CD14-positive monocyte (primary cell): Measurements from ENCODE around the gene SLC22A4. TPM values are rescaled to one million over a fixed set of nuclear protein-coding genes. Genes with fewer than 3 reads are reported as not detected.
A peak's percentile ranks its signal among the peaks of the same experiment; 100 is the strongest.

Experiments
- DNase-seq, 3 donors: peaks; one replicate each; pipeline ENCODE4 v3.0.0-alpha.2; 2011 to 2022
- H2AFZ ChIP-seq: 2 replicates; pipeline ENCODE4 v1.6.0; 2012; ENCODE audit warnings: mild to moderate bottlenecking, low read depth, low read length, inconsistent platforms; ENCODE audit not compliant: insufficient read depth, poor library complexity, severe bottlenecking
- H3K27ac ChIP-seq, 2 donors: 1 replicate in 1 of 2; 2 replicates in 1 of 2; pipeline ENCODE4 v1.5.1; 2012 to 2013; ENCODE audit warnings: low read length in 2 of 2, control low read depth in 1 of 2, inconsistent platforms in 1 of 2, low read depth in 1 of 2, mild to moderate bottlenecking in 1 of 2
- H3K27me3 ChIP-seq, 2 donors: one replicate each; pipeline versions ENCODE4 v1.6.0 to v1.6.1; 2011 to 2013; ENCODE audit warnings: low read length in 2 of 2; ENCODE audit not compliant: control insufficient read depth in 2 of 2, insufficient read depth in 2 of 2
- H3K36me3 ChIP-seq, 2 donors: replicated peaks in 1 of 2; 1 replicate in 1 of 2; 2 replicates in 1 of 2; pipeline versions ENCODE4 v1.5.1 to v1.6.1; 2012 to 2013; ENCODE audit warnings: low read length in 2 of 2, control low read depth in 1 of 2, inconsistent platforms in 1 of 2, mild to moderate bottlenecking in 1 of 2; ENCODE audit not compliant: insufficient read depth in 2 of 2, control insufficient read depth in 1 of 2
- H3K4me1 ChIP-seq, 2 donors: 1 replicate in 1 of 2; 2 replicates in 1 of 2; pipeline versions ENCODE4 v1.5.1 to v1.6.1; 2012 to 2013; ENCODE audit warnings: low read length in 2 of 2, control low read depth in 1 of 2, inconsistent platforms in 1 of 2, mild to moderate bottlenecking in 1 of 2, moderate library complexity in 1 of 2; ENCODE audit not compliant: insufficient read depth in 2 of 2, control insufficient read depth in 1 of 2
- H3K4me2 ChIP-seq: replicated peaks from 2 replicates; pipeline ENCODE3; 2012; ENCODE audit warnings: low read length, moderate library complexity, mild to moderate bottlenecking; ENCODE audit not compliant: poor library complexity, severe bottlenecking; ENCODE audit errors: extremely low read depth
- H3K4me3 ChIP-seq, 3 experiments: fragments of 200-600 bp in 1 of 3; sonication (generic) in 1 of 3; replicated peaks in 1 of 3; 1 replicate in 2 of 3; 2 replicates in 1 of 3; pipeline ENCODE4 v1.5.1; 2011 to 2013; ENCODE audit warnings: low read length in 3 of 3, mild to moderate bottlenecking in 3 of 3, control low read depth in 2 of 3, low read depth in 2 of 3, inconsistent platforms in 1 of 3, moderate library complexity in 1 of 3
- H3K79me2 ChIP-seq: 2 replicates; pipeline ENCODE4 v1.6.0; 2012; ENCODE audit warnings: mild to moderate bottlenecking, control low read depth, inconsistent platforms, low read length, moderate library complexity; ENCODE audit not compliant: insufficient read depth
- H3K9ac ChIP-seq: 2 replicates; pipeline ENCODE4 v1.6.0; 2017; ENCODE audit warnings: low read length, mild to moderate bottlenecking; ENCODE audit not compliant: insufficient read depth, poor library complexity, severe bottlenecking
- H3K9me3 ChIP-seq, 2 donors: replicated peaks in 1 of 2; 1 replicate in 1 of 2; 2 replicates in 1 of 2; pipeline versions ENCODE4 v1.5.1 to v1.6.1; 2012 to 2013; ENCODE audit warnings: low read length in 2 of 2, control low read depth in 1 of 2; ENCODE audit not compliant: control insufficient read depth in 1 of 2, insufficient read depth in 1 of 2
- H4K20me1 ChIP-seq: 2 replicates; pipeline ENCODE4 v1.6.0; 2012; ENCODE audit warnings: mild to moderate bottlenecking, low read length, control low read depth, moderate library complexity; ENCODE audit not compliant: insufficient read depth
- H3K27ac Mint-ChIP-seq, 7 donors: one replicate each; pipeline ENCODE4 v1.8.0; 2020; ENCODE audit warnings: mild to moderate bottlenecking in 7 of 7, mixed read lengths in 7 of 7, moderate library complexity in 6 of 7, inconsistent platforms in 2 of 7
- H3K27me3 Mint-ChIP-seq, 3 donors: one replicate each; pipeline ENCODE4 v1.8.0; 2021 to 2022; ENCODE audit warnings: low read depth in 3 of 3, mild to moderate bottlenecking in 3 of 3, mixed read lengths in 3 of 3, moderate library complexity in 3 of 3, inconsistent platforms in 1 of 3
- H3K36me3 Mint-ChIP-seq, 2 donors: one replicate each; pipeline ENCODE4 v1.8.0; 2020; ENCODE audit warnings: mixed read lengths in 2 of 2, inconsistent platforms in 1 of 2, mild to moderate bottlenecking in 1 of 2
- H3K4me1 Mint-ChIP-seq: one replicate; pipeline ENCODE4 v1.8.0; 2020; ENCODE audit warnings: mild to moderate bottlenecking, mixed read lengths
- H3K4me3 Mint-ChIP-seq, 2 donors: one replicate each; pipeline ENCODE4 v1.8.0; 2020; ENCODE audit warnings: mild to moderate bottlenecking in 2 of 2, mixed read lengths in 2 of 2, moderate library complexity in 1 of 2
- H3K9me3 Mint-ChIP-seq, 7 donors: one replicate each; pipeline ENCODE4 v1.8.0; 2020 to 2022; ENCODE audit warnings: mixed read lengths in 7 of 7, mild to moderate bottlenecking in 6 of 7, moderate library complexity in 6 of 7, inconsistent platforms in 2 of 7
- whole genome bisulfite sequencing: methylation state at CpG from one replicate; pipeline ENCODE4 v1.1.5; 2013; ENCODE audit warnings: missing lambda C conversion rate; ENCODE audit not compliant: insufficient coverage; 5-methylcytosine and 5-hydroxymethylcytosine counted together
- intact Hi-C, 2 donors: fragments of 100-400 bp; cut with micrococcal nuclease; formaldehyde crosslinking; loops; one replicate each; pipeline versions ENCODE4 v1.15.0 to v1.15.1; 2023
- polyA plus RNA-seq, 3 donors: library from polyadenylated mRNA; depleted of rRNA in 1 of 3; unstranded in 2 of 3; stranded (reverse) in 1 of 3; fragments of 300-500 nt in 2 of 3; fragments of >200 nt in 1 of 3; fragmentation: Illumina TruSeq in 2 of 3; gene quantifications; 1 replicate in 2 of 3; 2 replicates in 1 of 3; pipeline ENCODE4 v1.2.3, GENCODE V29; 2012 to 2021
- TF ChIP-seq, protein P1 (sequence below): fragments of 200-600 bp; IDR thresholded peaks from one replicate; pipeline ENCODE4 v1.8.0; 2022; ENCODE audit warnings: antibody characterized with exemption, mild to moderate bottlenecking

The SLC22A4 gene
- polyA plus RNA-seq, 3 donors, result 7.2 to 13.0 (median 12.2) TPM

GRCh38 chr5:132299917-132300316 lies 5.7 kb downstream of the SLC22A4 start:
- Histone ChIP-seq H2AFZ (no peak overlapping the region), H3K79me2 (peaks cover 99% of the 10 kb centered on the region), H3K9ac (no peak overlapping the region), H3K4me3 (no peak overlapping the region), H3K4me2 (no peak overlapping the region), H3K36me3 (peaks cover 0 to 22% of the 10 kb centered on the region in 2 donors), H3K27me3 (no peaks in the 10 kb centered on the region), H4K20me1 (peaks cover 81% of the 10 kb centered on the region), H3K4me1 (peaks cover 60 to 72% of the 10 kb centered on the region in 2 donors), H3K9me3 (no peaks in the 10 kb centered on the region), H3K27ac (no peak overlapping the region)
- Mint-ChIP-seq H3K27ac (peak overlapping the region in 1 of 7 donors; percentile 75), H3K4me1 (peaks cover 70% of the 10 kb centered on the region), H3K9me3 (peaks cover 6 to 9% (median 8%) of the 10 kb centered on the region in 7 donors), H3K4me3 (no peak overlapping the region), H3K36me3 (peaks cover 27 to 37% of the 10 kb centered on the region in 2 donors), H3K27me3 (no peaks in the 10 kb centered on the region)
- TF ChIP-seq, protein P1, sequence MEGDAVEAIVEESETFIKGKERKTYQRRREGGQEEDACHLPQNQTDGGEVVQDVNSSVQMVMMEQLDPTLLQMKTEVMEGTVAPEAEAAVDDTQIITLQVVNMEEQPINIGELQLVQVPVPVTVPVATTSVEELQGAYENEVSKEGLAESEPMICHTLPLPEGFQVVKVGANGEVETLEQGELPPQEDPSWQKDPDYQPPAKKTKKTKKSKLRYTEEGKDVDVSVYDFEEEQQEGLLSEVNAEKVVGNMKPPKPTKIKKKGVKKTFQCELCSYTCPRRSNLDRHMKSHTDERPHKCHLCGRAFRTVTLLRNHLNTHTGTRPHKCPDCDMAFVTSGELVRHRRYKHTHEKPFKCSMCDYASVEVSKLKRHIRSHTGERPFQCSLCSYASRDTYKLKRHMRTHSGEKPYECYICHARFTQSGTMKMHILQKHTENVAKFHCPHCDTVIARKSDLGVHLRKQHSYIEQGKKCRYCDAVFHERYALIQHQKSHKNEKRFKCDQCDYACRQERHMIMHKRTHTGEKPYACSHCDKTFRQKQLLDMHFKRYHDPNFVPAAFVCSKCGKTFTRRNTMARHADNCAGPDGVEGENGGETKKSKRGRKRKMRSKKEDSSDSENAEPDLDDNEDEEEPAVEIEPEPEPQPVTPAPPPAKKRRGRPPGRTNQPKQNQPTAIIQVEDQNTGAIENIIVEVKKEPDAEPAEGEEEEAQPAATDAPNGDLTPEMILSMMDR, result no peak
- intact Hi-C loops, result loop anchor here (5.0 to 10.0 kb wide), 3 partner anchors 62 to 565 kb away; partner anchors contain the start of genes GDF9 (in 1 of the 2), IRF1 (in 1 of the 2) and UQCRQ (in 1 of the 2)
- no peak for DNase-seq
- 100% methylated on average over 1 of the region's 2 CpGs for WGBS

DNA sequence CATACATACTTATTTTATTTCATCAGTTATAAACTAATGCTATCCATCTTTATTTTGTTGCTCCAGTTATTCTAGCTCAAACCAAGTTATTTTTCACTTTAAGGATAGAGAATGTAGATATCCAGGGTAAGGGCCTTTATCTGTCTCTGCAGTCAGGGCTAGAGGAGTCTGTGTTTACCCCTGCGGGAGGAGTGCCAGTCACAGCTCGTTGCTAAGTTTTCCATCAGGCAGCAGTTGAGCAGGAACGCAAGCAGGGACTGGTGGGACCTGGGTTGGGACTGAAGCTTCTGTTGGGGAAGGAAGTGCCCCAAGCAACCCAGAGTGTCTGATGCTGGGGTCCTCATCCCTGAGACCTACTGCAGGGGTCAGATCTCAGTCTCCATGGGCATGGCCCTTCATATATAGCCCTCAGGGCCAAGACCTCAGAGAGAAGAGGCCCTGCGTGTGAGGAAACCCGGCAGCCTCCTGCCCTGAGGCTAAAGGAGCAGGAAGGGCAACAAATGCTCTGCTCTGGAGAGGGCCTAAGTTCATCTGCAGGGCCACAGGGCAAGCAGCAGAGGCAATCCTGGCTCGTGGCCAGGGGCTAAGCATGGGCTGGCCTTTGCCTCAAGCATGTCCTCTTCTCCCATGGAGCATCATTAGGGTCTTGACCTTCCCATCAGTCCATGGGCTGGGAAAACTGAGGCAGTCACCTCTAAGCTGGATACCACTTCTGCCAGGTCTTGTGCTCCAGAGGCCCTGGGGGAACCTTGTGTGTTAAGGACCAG lies 6.6 kb downstream of the SLC22A4 start:
- Mint-ChIP-seq H3K27ac (peak overlapping the region in 6 of 7 donors; percentile 40 to 70 (median 45)), H3K4me1 (peaks cover 70% of the 10 kb centered on the region), H3K27me3 (no peaks in the 10 kb centered on the region), H3K4me3 (no peak overlapping the region), H3K36me3 (peaks cover 34 to 43% of the 10 kb centered on the region in 2 donors), H3K9me3 (peaks cover 9 to 16% (median 14%) of the 10 kb centered on the region in 7 donors)
- H3K9ac ChIP-seq, result no peak overlapping the region
- intact Hi-C loops, result no loop called here
- H2AFZ ChIP-seq, result no peak overlapping the region
- peaks cover 0 to 24% of the 10 kb centered on the region in 2 donors for H3K36me3 ChIP-seq
- no peak for DNase-seq
- H3K4me1 ChIP-seq, result peaks cover 55 to 66% of the 10 kb centered on the region in 2 donors
- H3K79me2 ChIP-seq, result peaks cover 99% of the 10 kb centered on the region
- no peak overlapping the region for H3K4me3 ChIP-seq
- WGBS, result 61% methylated on average over 6 of the region's 6 CpGs
- peak overlapping the region; percentile 38 to 59 for H3K27ac ChIP-seq
- no peaks in the 10 kb centered on the region for H3K27me3 ChIP-seq
- peak overlapping the region; percentile 32 for H3K4me2 ChIP-seq
- H3K9me3 ChIP-seq, result no peaks in the 10 kb centered on the region
- TF ChIP-seq, protein P1, result no peak
- H4K20me1 ChIP-seq, result peaks cover 84% of the 10 kb centered on the region
